ENCODE data around the gene UBE3B.

GRCh38 chr12:109545826-109546225 lies 68.4 kb downstream of the UBE3B start:
- TF ChIP-seq CTCF (IDR thresholded peaks at IDR 0.05) = no peak
- TF ChIP-seq EZH2 (IDR thresholded peaks at IDR 0.05) = no peak
- TF ChIP-seq EZH2phosphoT487 (IDR thresholded peaks at IDR 0.05) = no peak
